Left renal cortex interstitium (tissue), 4 donors: ENCODE data around the gene TMEM183A. TPM values are rescaled to one million over a fixed set of nuclear protein-coding genes. Genes with fewer than 3 reads are reported as not detected.
"Not testable (repeated sequence)": the region's sequence is repeated elsewhere in the genome, so short reads cannot be mapped to it uniquely, and the experiment has no call there.

Experiments used
- DNase-seq, 4 donors: peaks; one replicate each; pipeline ENCODE4 v3.0.0-alpha.2; 2013; ENCODE audit warnings: low read depth in 4 of 4, low spot score in 2 of 4, missing footprints in 1 of 4
- polyA plus RNA-seq, 4 donors: library from polyadenylated mRNA; unstranded; fragments of 120-200 nt; gene quantifications; one replicate each; pipeline ENCODE4 v1.2.1, GENCODE V29; 2013; ENCODE audit not compliant: insufficient read length in 4 of 4

The TMEM183A gene
- polyA plus RNA-seq, 4 donors, result 68.3 to 82.8 (median 74.7) TPM

GRCh38 chr1:202986120-202986519 lies 21.1 kb upstream of the TMEM183A start:
- DNase-seq, result not testable (repeated sequence)

GRCh38 chr1:202987255-202987654 lies 19.9 kb upstream of the TMEM183A start:
- DNase-seq, result no peak

- no peak for DNase-seq
These were observed 19.1 kb upstream of the TMEM183A start for GRCh38 chr1:202987922-202988583.

- DNase-seq, result no peak
These were observed 17.3 kb upstream of the TMEM183A start for GRCh38 chr1:202989879-202990278.

GRCh38 chr1:202991112-202991511 lies 16.1 kb upstream of the TMEM183A start:
- DNase-seq, result no peak

GRCh38 chr1:202994756-202995155 lies 12.4 kb upstream of the TMEM183A start:
- DNase-seq, result no peak

- peak in 2 of 4 donors; percentile 26 to 39 for DNase-seq
These were observed 8.1 kb upstream of the TMEM183A start for GRCh38 chr1:202998836-202999750.

GRCh38 chr1:203000217-203000944 lies 6.8 kb upstream of the TMEM183A start:
- no peak for DNase-seq

- DNase-seq, result no peak
These were observed 5.2 kb upstream of the TMEM183A start for GRCh38 chr1:203001986-203002385.

- DNase-seq, result no peak
These were observed 4.2 kb upstream of the TMEM183A start for GRCh38 chr1:203002951-203003350.

GRCh38 chr1:203005395-203006142 lies 1.6 kb upstream of the TMEM183A start:
- not testable (repeated sequence) for DNase-seq

GRCh38 chr1:203009185-203009584 lies 2.0 kb downstream of the TMEM183A start:
- no peak for DNase-seq

GRCh38 chr1:203011582-203011981 lies 4.4 kb downstream of the TMEM183A start:
- DNase-seq, result no peak

- no peak for DNase-seq
These were observed 9.9 kb downstream of the TMEM183A start for GRCh38 chr1:203017061-203017460.

- DNase-seq, result no peak
These were observed 10.5 kb downstream of the TMEM183A start for GRCh38 chr1:203017692-203018091.

GRCh38 chr1:203022855-203023254 lies 15.7 kb downstream of the TMEM183A start:
- not testable (repeated sequence) for DNase-seq

GRCh38 chr1:203025686-203026030 lies 18.5 kb downstream of the TMEM183A start:
- no peak for DNase-seq

GRCh38 chr1:203026031-203026665 lies 19.0 kb downstream of the TMEM183A start, which contains the start of gene PPFIA4:
TSS of gene PPFIA4 (plus strand) at chr1:203026491. CDS start at chr1:203039009, 12,518 bp downstream.
- peak in 3 of 4 donors; percentile 61 to 81 (median 70) for DNase-seq

- no peak for DNase-seq
These were observed 19.8 kb downstream of the TMEM183A start for GRCh38 chr1:203026666-203027663.
